ENCODE data around the gene MTO1. TPM values are rescaled to one million over a fixed set of nuclear protein-coding genes. Genes with fewer than 3 reads are reported as not detected.
A peak's percentile ranks its signal among the peaks of the same experiment; 100 is the strongest.

The MTO1 gene
- total RNA-seq, 1 donor from 2014 or later, result 27.5 TPM

DNA sequence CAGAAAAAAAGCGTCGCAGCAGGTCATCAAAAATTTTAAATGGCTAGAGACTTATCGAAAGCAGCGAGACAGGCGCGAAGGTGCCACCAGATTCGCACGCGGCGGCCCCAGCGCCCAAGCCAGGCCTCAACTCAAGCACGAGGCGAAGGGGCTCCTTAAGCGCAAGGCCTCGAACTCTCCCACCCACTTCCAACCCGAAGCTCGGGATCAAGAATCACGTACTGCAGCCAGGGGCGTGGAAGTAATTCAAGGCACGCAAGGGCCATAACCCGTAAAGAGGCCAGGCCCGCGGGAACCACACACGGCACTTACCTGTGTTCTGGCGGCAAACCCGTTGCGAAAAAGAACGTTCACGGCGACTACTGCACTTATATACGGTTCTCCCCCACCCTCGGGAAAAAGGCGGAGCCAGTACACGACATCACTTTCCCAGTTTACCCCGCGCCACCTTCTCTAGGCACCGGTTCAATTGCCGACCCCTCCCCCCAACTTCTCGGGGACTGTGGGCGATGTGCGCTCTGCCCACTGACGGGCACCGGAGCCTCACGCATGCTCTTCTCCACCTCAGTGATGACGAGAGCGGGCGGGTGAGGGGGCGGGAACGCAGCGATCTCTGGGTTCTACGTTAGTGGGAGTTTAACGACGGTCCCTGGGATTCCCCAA is 59.3 kb downstream of the MTO1 start, which contains the start of gene EEF1A1:
Gene EEF1A1, minus strand, starts transcription at position 345 of the 663 bp plus-strand sequence. CDS start 1,006 bp downstream, outside the sequence.
- H3K36me3 ChIP-seq (ENCODE audit: control insufficient read depth, insufficient read depth, low read length), result peaks cover 7% of the 10 kb centered on the region
- TF ChIP-seq, protein P1, sequence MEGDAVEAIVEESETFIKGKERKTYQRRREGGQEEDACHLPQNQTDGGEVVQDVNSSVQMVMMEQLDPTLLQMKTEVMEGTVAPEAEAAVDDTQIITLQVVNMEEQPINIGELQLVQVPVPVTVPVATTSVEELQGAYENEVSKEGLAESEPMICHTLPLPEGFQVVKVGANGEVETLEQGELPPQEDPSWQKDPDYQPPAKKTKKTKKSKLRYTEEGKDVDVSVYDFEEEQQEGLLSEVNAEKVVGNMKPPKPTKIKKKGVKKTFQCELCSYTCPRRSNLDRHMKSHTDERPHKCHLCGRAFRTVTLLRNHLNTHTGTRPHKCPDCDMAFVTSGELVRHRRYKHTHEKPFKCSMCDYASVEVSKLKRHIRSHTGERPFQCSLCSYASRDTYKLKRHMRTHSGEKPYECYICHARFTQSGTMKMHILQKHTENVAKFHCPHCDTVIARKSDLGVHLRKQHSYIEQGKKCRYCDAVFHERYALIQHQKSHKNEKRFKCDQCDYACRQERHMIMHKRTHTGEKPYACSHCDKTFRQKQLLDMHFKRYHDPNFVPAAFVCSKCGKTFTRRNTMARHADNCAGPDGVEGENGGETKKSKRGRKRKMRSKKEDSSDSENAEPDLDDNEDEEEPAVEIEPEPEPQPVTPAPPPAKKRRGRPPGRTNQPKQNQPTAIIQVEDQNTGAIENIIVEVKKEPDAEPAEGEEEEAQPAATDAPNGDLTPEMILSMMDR (IDR thresholded peaks at IDR 0.05; ENCODE audit: insufficient read depth, low read length, poor library complexity, severe bottlenecking), result no peak
- peak within 1 kb of the TSS; percentile 70 for H3K4me3 ChIP-seq (ENCODE audit: low read depth, low read length)
- H3K27me3 ChIP-seq (ENCODE audit: control insufficient read depth, insufficient read depth, low read length), result no peaks in the 10 kb centered on the region
- peak; percentile 95 for DNase-seq (ENCODE audit: low read depth)

DNA sequence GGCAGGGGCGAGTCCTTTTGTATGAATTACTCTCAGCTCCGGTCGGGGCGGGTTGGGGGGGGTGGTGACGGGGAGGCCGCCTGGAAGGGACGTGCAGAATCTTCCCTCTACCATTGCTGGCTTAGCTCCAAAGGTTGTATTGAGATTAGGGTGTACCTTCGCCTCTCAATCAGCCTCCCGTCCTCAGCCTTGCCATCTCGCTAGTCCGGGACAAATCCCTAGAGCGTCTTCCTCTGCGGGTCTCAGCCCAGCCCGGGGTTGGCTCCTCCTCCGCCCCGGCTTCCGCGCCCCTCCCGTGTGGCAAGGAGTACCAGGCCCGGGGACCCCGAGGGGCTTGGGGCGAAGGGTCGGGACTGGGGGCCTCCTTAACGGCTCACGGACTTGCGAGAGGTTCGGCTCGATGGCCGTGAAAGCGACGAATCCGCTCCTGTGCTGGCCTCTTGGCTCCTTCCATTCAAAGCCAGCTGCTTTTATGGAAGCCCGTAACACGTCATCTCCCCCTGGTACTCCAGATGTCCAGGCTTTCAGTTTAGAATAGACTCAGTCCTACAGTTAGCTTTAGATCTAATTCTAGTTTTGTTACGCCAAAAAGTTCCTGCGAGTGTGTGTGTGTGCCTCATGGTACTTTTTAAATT is 59.9 kb downstream of the MTO1 start:
- TF ChIP-seq, protein P1 (IDR thresholded peaks at IDR 0.05; ENCODE audit: insufficient read depth, low read length, poor library complexity, severe bottlenecking), result no peak

DNA sequence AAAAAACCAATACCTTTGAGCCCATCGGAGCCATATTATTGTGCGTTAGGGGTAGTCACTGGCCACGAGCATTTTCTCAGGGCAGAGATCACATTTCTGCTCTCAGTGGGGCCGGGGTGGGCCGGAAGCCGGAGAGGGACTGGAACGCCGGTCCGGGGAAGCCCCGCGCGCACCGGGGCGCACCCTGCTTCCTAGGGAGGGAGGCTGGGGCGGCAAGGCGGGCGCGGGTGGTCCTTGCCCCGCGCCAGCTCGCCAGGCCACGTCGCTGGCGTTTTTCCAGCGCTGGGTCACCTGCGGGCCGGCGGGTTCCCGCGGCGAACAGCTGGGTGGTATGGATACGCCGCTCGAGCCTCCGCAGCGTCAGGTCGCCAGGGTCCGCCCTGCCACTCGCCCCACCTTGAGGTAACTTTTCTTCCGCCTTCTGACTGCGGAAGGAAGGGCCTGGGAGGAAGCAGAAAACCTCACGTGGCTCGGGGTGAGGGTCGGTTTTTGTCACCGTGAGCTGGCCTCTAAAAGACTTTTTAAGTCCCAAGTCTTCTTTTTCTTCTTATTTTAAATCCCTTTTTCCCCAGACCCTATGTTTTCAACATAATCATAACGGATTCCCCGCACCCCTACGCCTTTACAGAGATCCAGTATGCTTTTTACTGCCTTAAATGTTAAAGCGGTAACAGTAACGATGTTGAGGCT is 62.0 kb downstream of the MTO1 start:
- TF ChIP-seq, protein P1 (IDR thresholded peaks at IDR 0.05; ENCODE audit: insufficient read depth, low read length, poor library complexity, severe bottlenecking), result no peak
- H3K27me3 ChIP-seq (ENCODE audit: control insufficient read depth, insufficient read depth, low read length), result no peaks in the 10 kb centered on the region
- peaks cover 4% of the 10 kb centered on the region for H3K36me3 ChIP-seq (ENCODE audit: control insufficient read depth, insufficient read depth, low read length)
- peak overlapping the region; percentile 53 for H3K4me3 ChIP-seq (ENCODE audit: low read depth, low read length)
- DNase-seq (ENCODE audit: low read depth), result no peak

More for the DNA sequence above, 59.9 kb downstream of the MTO1 start:
- Histone ChIP-seq H3K36me3 (ENCODE audit: control insufficient read depth, insufficient read depth, low read length) (peaks cover 7% of the 10 kb centered on the region), H3K4me3 (ENCODE audit: low read depth, low read length) (peak overlapping the region; percentile 62), H3K27me3 (ENCODE audit: control insufficient read depth, insufficient read depth, low read length) (no peaks in the 10 kb centered on the region)
- no peak for DNase-seq (ENCODE audit: low read depth)

DNA sequence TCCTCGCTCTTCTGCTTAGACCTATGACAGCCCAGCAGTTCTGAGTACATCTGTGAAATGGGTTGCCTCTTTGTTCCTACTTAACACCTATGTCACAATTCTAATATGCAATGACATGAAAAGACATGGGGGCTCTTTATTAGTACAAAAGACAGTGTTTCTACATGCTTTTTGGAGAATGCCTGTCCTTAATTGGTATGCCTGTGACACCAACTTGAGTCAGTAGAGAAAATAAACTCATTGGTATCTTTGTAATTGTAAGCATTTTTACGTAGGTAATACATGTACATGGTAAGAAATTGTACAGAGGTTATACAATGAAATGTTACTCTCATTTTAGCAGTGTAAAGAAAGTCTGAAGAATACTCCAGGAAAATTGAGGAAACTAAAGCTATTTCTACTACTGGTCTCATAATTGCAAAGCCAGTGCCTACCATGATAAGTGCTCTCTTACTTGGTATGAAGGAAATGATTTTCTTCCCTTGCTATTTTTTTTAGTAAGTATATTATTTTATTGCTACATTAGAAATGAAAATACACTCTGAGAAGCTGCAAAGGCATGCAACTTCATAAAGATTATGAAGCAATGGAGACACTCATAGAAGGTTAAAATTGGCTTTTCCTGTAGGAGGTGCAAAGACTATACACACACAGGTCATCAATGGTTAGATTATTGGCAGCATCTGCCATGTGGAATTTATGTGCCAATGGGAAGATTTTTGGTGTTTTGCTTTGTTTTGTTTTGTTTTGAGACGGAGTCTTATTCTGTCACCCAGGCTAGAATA is 64.2 kb downstream of the MTO1 start:
- Histone ChIP-seq H3K4me3 (ENCODE audit: low read depth, low read length) (no peak overlapping the region), H3K27me3 (ENCODE audit: control insufficient read depth, insufficient read depth, low read length) (no peaks in the 10 kb centered on the region), H3K36me3 (ENCODE audit: control insufficient read depth, insufficient read depth, low read length) (no peaks in the 10 kb centered on the region)
- TF ChIP-seq, protein P1 (IDR thresholded peaks at IDR 0.05; ENCODE audit: insufficient read depth, low read length, poor library complexity, severe bottlenecking), result no peak
- no peak for DNase-seq (ENCODE audit: low read depth)

DNA sequence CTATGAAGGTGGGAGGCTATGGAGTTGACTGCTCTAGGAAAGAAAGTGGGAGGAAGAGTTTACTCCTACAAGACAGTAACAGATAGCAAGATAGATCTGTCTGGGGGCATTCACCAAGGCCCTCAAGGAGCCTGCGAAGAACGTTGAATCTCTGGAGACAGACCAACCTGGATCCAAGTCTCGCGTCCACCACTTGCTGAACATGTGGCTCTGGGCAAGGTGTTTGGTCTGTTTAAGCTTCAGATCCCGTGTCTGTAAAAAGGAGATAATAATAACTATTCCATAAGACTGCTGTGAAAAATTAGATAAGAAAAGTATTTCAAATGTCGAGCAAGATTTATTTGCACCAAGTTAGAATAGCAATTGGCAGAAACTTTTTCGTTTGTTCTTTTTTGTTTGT is 67.4 kb downstream of the MTO1 start:
- H3K27me3 ChIP-seq (ENCODE audit: control insufficient read depth, insufficient read depth, low read length), result no peaks in the 10 kb centered on the region
- no peak overlapping the region for H3K4me3 ChIP-seq (ENCODE audit: low read depth, low read length)
- TF ChIP-seq, protein P1 (IDR thresholded peaks at IDR 0.05; ENCODE audit: insufficient read depth, low read length, poor library complexity, severe bottlenecking), result no peak
- DNase-seq (ENCODE audit: low read depth), result no peak
- H3K36me3 ChIP-seq (ENCODE audit: control insufficient read depth, insufficient read depth, low read length), result no peaks in the 10 kb centered on the region
